Thymus (tissue), 11 donors: ENCODE measurements around the gene ITPR1. TPM values are rescaled to one million over a fixed set of nuclear protein-coding genes. Genes with fewer than 3 reads are reported as not detected.

ENCODE experiments used
- DNase-seq, 9 donors: peaks; one replicate each; pipeline ENCODE4 v3.0.0-alpha.2; 2013; ENCODE audit warnings: low spot score in 9 of 9, low read depth in 6 of 9, missing footprints in 1 of 9
- H3K27ac ChIP-seq, 2 donors: one replicate each; pipeline ENCODE4 v1.5.1; 2013; ENCODE audit warnings: control low read depth in 1 of 2, low read depth in 1 of 2, low read length in 1 of 2, mild to moderate bottlenecking in 1 of 2, moderate library complexity in 1 of 2
- H3K27me3 ChIP-seq, 2 donors: one replicate each; pipeline ENCODE4 v1.5.1; 2013; ENCODE audit warnings: low read length in 1 of 2; ENCODE audit not compliant: control insufficient read depth in 2 of 2, insufficient read depth in 1 of 2
- H3K36me3 ChIP-seq, 2 donors: one replicate each; pipeline ENCODE4 v1.5.1; 2013; ENCODE audit warnings: low read length in 1 of 2, mild to moderate bottlenecking in 1 of 2, moderate library complexity in 1 of 2; ENCODE audit not compliant: control insufficient read depth in 2 of 2, insufficient read depth in 2 of 2
- H3K4me1 ChIP-seq, 2 donors: one replicate each; pipeline ENCODE4 v1.5.1; 2013; ENCODE audit warnings: low read length in 2 of 2; ENCODE audit not compliant: control insufficient read depth in 2 of 2, insufficient read depth in 2 of 2
- H3K4me3 ChIP-seq, 2 donors: one replicate each; pipeline ENCODE4 v1.5.1; 2013; ENCODE audit warnings: low read length in 2 of 2, control low read depth in 1 of 2, mild to moderate bottlenecking in 1 of 2
- H3K9me3 ChIP-seq, 2 donors: one replicate each; pipeline ENCODE4 v1.5.1; 2013; ENCODE audit warnings: low read length in 1 of 2, mild to moderate bottlenecking in 1 of 2; ENCODE audit not compliant: control insufficient read depth in 2 of 2, insufficient read depth in 1 of 2
- WGBS: extraction: QIAGEN DNeasy Blood & Tissue Kit; methylation state at CpG from one replicate; pipeline ENCODE4 v1.1.7; 2013; 5-methylcytosine and 5-hydroxymethylcytosine counted together
- polyA plus RNA-seq: library from polyadenylated mRNA; stranded (reverse); fragments of 200-250 nt; gene quantifications from one replicate; pipeline ENCODE4 v1.2.3, GENCODE V29; 2013
- total RNA-seq: library from RNA; stranded (reverse); fragments of 120-200 nt; gene quantifications from one replicate; pipeline ENCODE4 v1.2.4, GENCODE V29; 2013
- donor health status: healthy.

The ITPR1 gene
- total and polyA plus RNA-seq, 2 donors = 23.9 to 36.6 TPM

DNA sequence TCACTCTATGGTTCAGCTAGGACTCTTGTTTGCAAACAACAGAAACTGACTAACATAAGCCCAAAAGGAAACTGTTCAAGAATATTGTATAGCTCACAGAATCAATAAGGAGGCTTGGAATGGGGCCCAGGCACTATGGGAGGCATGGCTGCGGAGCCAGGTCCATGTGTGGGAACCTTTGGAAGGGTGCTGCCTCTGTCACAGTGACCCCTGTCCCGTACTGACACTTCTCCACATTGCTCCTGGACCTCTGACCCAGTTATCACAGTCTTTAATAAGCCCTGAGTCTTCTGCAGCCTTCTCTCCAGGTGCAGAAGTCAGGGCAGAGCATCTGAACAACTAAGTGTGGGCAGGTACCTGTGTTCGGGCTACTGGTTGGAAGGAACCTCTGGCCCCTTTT lies 121.8 kb downstream of the ITPR1 start:
- Histone ChIP-seq H3K36me3 (no peaks in the 10 kb centered on the region), H3K27me3 (no peaks in the 10 kb centered on the region), H3K9me3 (no peaks in the 10 kb centered on the region), H3K4me1 (no peaks in the 10 kb centered on the region), H3K4me3 (no peak overlapping the region), H3K27ac (no peak overlapping the region)
- 96% methylated on average over 3 of the region's 3 CpGs for WGBS
- no peak for DNase-seq

- Histone ChIP-seq H3K4me3 (no peak overlapping the region), H3K27ac (no peak overlapping the region), H3K4me1 (no peaks in the 10 kb centered on the region), H3K36me3 (no peaks in the 10 kb centered on the region), H3K27me3 (no peaks in the 10 kb centered on the region), H3K9me3 (no peaks in the 10 kb centered on the region)
- 69% methylated on average over 3 of the region's 3 CpGs for WGBS
- DNase-seq = no peak
Measured at GRCh38 chr3:4615750-4616149, 122.6 kb downstream of the ITPR1 start.

GRCh38 chr3:4623421-4623999 lies 130.4 kb downstream of the ITPR1 start:
- H3K27me3 ChIP-seq = no peaks in the 10 kb centered on the region
- H3K4me1 ChIP-seq = no peaks in the 10 kb centered on the region
- no peak for DNase-seq
- peaks cover 1 to 7% of the 10 kb centered on the region in 2 donors for H3K36me3 ChIP-seq
- H3K9me3 ChIP-seq = no peaks in the 10 kb centered on the region
- no peak overlapping the region for H3K27ac ChIP-seq
- no peak overlapping the region for H3K4me3 ChIP-seq
- 98% methylated on average over 4 of the region's 4 CpGs for WGBS

DNA sequence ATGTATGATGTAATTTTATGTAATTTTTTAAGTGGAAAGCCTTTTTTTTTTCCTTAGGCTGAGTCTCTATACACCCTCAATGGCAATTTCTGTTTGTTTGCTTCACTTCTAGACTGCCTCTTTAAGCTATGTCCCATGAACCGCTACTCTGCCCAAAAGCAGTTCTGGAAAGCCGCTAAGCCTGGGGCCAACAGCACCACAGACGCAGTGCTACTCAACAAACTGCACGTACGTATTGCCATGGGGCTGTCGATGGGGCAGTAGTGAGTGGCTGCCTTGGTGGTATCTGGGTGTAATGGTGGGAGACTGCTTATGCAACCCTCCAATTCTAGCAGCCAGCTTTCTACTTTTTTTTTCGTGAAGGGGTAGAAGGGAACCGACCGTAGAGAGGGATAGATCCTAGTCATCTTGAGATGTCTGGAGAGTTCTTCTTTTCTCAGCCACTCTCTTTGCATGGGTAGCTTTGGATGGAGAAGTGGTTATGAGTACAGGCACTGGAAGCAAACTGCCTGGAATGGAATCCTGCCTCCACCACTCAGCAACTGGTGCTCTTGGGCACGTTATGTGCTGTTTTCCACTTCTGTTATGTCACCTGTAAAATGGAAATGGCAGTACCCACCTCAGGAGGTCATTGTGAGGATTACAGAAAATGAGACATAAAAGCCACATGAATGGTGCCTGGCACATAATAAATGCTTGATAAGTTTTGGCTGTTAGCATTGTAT lies 134.7 kb downstream of the ITPR1 start:
- Histone ChIP-seq H3K4me1 (no peaks in the 10 kb centered on the region), H3K36me3 (peaks cover 5 to 11% of the 10 kb centered on the region in 2 donors), H3K9me3 (no peaks in the 10 kb centered on the region), H3K27ac (no peak overlapping the region), H3K4me3 (no peak overlapping the region), H3K27me3 (no peaks in the 10 kb centered on the region)
- WGBS = 97% methylated on average over 10 of the region's 10 CpGs
- no peak for DNase-seq

GRCh38 chr3:4629095-4630007 lies 136.2 kb downstream of the ITPR1 start:
- H3K4me3 ChIP-seq = no peak overlapping the region
- no peaks in the 10 kb centered on the region for H3K4me1 ChIP-seq
- DNase-seq = no peak
- no peaks in the 10 kb centered on the region for H3K9me3 ChIP-seq
- 97% methylated on average over 9 of the region's 9 CpGs for WGBS
- peaks cover 5 to 11% of the 10 kb centered on the region in 2 donors for H3K36me3 ChIP-seq
- no peak overlapping the region for H3K27ac ChIP-seq
- H3K27me3 ChIP-seq = no peaks in the 10 kb centered on the region

GRCh38 chr3:4633078-4634004 lies 140.2 kb downstream of the ITPR1 start:
- H3K27ac ChIP-seq = no peak overlapping the region
- no peak overlapping the region for H3K4me3 ChIP-seq
- peak; percentile 19 to 74 (median 40) for DNase-seq
- H3K4me1 ChIP-seq = no peaks in the 10 kb centered on the region
- H3K36me3 ChIP-seq = peaks cover 5 to 6% of the 10 kb centered on the region in 2 donors
- 90% methylated on average over 10 of the region's 10 CpGs for WGBS
- H3K27me3 ChIP-seq = no peaks in the 10 kb centered on the region
- no peaks in the 10 kb centered on the region for H3K9me3 ChIP-seq

DNA sequence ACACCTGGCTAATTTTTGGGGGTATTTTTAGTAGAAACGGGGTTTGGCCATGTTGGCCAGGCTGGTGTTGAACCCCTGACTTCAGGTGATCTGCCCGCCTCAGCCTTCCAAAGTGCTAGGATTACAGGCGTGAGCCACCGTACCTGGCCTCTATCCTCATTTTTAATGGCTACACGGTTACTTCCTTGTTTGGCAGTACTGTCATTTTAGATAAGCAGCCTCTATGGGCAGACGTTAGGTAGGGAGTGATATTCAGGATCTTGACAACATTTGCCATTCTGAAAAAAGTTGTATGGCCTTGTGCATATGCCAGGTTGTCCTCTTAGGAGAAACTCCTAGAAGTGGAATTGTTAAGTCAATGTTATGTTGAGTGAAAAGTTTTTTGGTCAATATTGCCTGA lies 141.7 kb downstream of the ITPR1 start:
- WGBS = 96% methylated on average over 6 of the region's 6 CpGs
- no peak for DNase-seq
- no peaks in the 10 kb centered on the region for H3K27me3 ChIP-seq

GRCh38 chr3:4637265-4637664 lies 144.1 kb downstream of the ITPR1 start:
- no peaks in the 10 kb centered on the region for H3K27me3 ChIP-seq
- peaks cover 18 to 25% of the 10 kb centered on the region in 2 donors for H3K36me3 ChIP-seq
- no peak overlapping the region for H3K27ac ChIP-seq
- H3K4me1 ChIP-seq = no peaks in the 10 kb centered on the region
- no peak overlapping the region for H3K4me3 ChIP-seq
- no peak for DNase-seq
- 92% methylated on average over 2 of the region's 2 CpGs for WGBS
- H3K9me3 ChIP-seq = no peaks in the 10 kb centered on the region

More for the DNA sequence above, 141.7 kb downstream of the ITPR1 start:
- Histone ChIP-seq H3K27ac (no peak overlapping the region), H3K36me3 (peaks cover 0 to 6% of the 10 kb centered on the region in 2 donors), H3K4me1 (no peaks in the 10 kb centered on the region), H3K9me3 (no peaks in the 10 kb centered on the region), H3K4me3 (no peak overlapping the region)
